Retinal pigment epithelial cell (primary cell): Measurements from ENCODE around the gene NCCRP1.

Experiments
- DNase-seq: peaks from one replicate; pipeline ENCODE4 v3.0.0-alpha.2; 2010; ENCODE audit warnings: low read depth
- H3K4me3 ChIP-seq: 2 replicates; pipeline ENCODE4 v1.5.1; 2011; ENCODE audit warnings: mild to moderate bottlenecking, low read length, control low read depth, moderate library complexity
- TF ChIP-seq, protein P1 (sequence below): conservative IDR thresholded peaks from 2 replicates; pipeline ENCODE4 v1.5.1; 2011; ENCODE audit warnings: low read depth, low read length, control low read depth, inconsistent platforms

NCCRP1 gene

GRCh38 chr19:39196860-39197562 is at the start of gene NCCRP1:
TSS of gene NCCRP1 (plus strand) at chr19:39196964. CDS start at chr19:39196983, 19 bp downstream.
- H3K4me3 ChIP-seq: no peak within 1 kb of the TSS
- TF ChIP-seq, protein P1, sequence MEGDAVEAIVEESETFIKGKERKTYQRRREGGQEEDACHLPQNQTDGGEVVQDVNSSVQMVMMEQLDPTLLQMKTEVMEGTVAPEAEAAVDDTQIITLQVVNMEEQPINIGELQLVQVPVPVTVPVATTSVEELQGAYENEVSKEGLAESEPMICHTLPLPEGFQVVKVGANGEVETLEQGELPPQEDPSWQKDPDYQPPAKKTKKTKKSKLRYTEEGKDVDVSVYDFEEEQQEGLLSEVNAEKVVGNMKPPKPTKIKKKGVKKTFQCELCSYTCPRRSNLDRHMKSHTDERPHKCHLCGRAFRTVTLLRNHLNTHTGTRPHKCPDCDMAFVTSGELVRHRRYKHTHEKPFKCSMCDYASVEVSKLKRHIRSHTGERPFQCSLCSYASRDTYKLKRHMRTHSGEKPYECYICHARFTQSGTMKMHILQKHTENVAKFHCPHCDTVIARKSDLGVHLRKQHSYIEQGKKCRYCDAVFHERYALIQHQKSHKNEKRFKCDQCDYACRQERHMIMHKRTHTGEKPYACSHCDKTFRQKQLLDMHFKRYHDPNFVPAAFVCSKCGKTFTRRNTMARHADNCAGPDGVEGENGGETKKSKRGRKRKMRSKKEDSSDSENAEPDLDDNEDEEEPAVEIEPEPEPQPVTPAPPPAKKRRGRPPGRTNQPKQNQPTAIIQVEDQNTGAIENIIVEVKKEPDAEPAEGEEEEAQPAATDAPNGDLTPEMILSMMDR: no peak
- no peak for DNase-seq

DNA sequence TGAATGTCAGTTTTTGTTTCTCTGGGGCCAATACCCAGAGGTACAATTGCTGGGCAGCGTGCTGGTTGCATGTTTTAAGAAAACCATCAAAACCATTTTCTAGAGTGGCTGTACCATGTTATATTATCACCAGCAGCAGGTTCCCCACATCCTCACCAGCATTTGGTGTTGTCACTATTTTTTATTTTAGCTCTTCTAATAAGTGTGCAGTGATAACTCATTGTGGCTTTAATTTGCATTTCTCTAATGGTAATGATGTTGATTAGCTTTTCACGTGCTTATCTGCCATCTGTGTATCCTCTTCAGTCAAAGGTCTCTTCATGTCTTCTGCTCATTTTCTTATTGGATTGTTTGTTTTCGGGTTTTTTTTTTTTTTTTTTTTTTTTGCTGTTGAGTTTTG is 49.3 kb upstream of the NCCRP1 start:
- no peak for DNase-seq
- no peak overlapping the region for H3K4me3 ChIP-seq
- TF ChIP-seq, protein P1: no peak

GRCh38 chr19:39148939-39149529 is 47.7 kb upstream of the NCCRP1 start:
- TF ChIP-seq, protein P1: no peak
- DNase-seq: no peak
- H3K4me3 ChIP-seq: no peak overlapping the region

GRCh38 chr19:39150235-39150634 is 46.5 kb upstream of the NCCRP1 start:
- TF ChIP-seq, protein P1: no peak
- DNase-seq: no peak
- no peak overlapping the region for H3K4me3 ChIP-seq

- no peak for DNase-seq
- no peak overlapping the region for H3K4me3 ChIP-seq
- TF ChIP-seq, protein P1: no peak
These were observed 45.8 kb upstream of the NCCRP1 start for GRCh38 chr19:39150807-39151600.

- no peak for DNase-seq
- TF ChIP-seq, protein P1: no peak
- H3K4me3 ChIP-seq: no peak overlapping the region
These were observed 44.7 kb upstream of the NCCRP1 start for GRCh38 chr19:39152066-39152465.
